GM21786 (cell line): Measurements from ENCODE around the gene ZNF638.
"Not testable (repeated sequence)": the region's sequence is repeated elsewhere in the genome, so short reads cannot be mapped to it uniquely, and the experiment has no call there.

Source experiments
- ATAC-seq: cut with Tn5 transposase; IDR thresholded peaks from one replicate; pipeline ENCODE4 v1.9.1; 2021; ENCODE audit not compliant: unreplicated experiment

The ZNF638 gene

DNA sequence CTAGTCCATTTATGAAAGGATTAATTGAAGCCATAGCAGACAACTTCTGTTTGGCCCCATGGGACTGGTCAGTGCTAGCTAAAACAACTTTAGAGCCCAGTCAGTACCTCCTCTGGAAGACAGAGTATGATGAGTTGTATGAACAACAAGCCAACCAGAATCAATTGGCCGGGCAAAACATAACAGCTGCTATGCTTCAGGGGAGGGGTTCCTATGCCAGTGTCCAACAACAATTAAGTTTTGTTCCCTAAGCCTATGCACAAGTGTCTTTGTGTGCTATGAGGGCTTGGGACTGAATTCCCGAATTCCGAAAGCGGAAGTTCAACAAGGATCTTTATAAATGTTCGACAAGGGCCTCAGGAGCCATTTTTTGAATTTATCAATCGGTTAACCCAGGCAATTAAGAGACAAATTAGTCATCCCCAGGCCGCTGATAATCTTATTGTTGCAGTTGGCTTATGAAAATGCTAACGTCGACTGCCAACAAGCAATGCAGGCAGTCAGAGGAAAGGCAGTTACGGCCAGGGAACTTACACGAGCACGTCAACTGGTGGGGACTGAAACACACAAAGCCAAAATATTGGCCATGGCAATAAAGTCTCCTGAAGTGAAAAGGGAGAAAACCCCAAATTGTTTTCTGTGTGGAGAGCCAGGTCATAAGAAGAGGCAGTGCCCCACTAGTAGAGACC lies 57.9 kb downstream of the ZNF638 start:
- no peak for ATAC-seq

DNA sequence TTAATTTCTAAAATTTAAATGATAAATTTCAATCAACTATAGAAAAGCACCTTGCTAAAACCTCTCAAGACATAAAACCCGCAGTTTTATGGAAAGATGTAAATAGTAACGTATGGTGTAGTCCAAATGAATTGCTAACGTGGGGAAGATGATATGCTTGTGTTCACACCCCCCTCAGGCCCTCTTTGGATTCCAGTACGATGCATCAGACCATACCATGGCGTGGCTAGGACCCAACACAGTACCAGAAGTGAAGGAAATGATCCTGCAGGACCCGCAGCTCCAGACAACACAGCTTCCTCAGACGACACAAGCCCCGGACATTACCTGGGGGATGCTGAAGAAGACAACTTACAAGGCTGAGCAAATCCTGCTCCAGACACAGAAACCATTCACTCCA lies 61.6 kb downstream of the ZNF638 start:
- ATAC-seq, result no peak

DNA sequence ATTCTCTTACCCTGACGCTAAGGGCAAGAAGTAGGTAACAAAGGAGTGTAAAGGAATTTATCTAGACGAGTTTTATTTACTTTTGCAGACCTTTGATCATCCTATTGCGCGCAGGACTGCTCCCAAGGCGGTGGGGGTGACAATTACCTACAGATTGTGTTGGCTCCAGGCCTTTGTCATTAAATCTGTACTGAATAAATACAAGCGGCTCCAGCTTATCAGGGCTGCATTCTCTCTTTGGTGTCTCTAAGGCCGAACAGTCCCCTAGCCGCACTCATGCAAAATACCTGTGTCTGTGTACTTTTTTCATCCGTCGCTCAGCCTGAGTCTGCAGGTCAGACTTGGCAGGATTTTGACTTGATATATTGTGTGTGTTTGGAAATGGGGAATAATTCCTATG lies 63.9 kb downstream of the ZNF638 start:
- ATAC-seq, result no peak

DNA sequence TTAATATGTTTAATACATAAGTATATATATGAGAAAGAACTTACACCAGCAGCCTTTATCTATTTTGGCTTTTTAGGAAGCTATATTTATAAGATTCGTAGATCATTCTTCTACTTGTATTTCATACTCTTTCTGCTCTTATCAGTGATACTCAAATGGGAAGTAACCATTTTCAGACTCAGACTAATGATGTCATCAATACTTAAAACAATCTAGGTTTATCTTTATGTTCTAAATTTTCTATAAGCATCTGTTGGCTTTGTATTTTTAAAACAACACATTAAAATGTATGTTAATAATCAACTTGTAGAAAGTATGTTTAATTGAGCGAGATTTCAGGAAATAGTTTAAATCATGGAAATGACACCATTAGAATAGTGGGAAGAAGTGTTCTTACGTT lies 70.8 kb downstream of the ZNF638 start:
- no peak for ATAC-seq

DNA sequence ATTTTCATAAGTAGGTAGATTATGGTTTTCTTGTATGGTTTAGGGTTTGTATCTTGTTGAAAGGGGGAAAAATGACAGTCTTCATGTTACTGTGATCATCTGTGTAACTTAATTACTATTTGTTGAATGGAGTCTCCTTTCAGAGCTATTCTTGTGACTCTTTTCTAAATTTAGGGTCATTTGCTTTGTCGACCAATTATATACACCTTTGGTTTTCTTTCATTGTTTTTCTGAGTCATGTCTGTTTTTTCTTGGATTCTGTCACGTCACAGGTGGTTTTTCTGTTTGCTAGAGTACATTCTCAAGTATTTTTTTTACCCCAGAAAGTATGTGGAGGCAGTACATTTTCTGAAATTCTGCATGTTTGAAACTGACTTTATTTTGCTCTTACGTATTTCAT lies 78.0 kb downstream of the ZNF638 start:
- ATAC-seq, result no peak

DNA sequence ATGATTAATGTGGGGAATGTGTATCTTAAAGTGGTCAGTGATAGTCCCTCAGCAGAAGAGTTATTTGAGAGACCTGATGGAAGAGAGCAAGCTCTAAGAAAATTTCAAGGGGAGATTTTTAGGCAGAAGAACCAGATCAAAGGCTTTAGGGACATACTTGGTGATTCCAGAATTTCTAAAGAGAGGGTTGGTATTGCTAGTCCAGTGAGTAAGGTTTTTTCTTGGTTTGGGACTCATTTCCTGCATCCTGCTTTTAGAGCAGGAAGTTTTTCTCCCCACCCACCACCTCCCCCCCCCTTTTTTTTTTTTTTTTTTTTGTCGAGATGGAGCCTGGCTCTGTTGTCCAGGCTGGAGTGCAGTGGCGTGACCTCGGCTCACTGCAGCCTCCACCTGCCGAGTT lies 79.1 kb downstream of the ZNF638 start:
- ATAC-seq, result no peak

DNA sequence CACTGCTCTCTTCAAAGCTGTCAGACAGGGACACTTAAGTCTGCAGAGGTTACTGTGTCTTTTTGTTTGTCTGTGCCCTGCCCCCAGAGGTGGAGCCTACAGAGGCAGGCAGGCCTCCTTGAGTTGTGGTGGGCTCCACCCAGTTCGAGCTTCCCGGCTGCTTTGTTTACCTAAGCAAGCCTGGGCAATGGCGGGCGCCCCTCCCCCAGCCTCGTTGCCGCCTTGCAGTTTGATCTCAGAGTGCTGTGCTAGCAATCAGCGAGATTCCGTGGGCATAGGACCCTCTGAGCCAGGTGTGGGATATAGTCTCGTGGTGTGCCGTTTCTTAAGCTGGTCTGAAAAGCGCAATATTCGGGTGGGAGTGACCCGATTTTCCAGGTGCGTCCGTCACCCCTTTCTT lies 85.3 kb downstream of the ZNF638 start:
- not testable (repeated sequence) for ATAC-seq

DNA sequence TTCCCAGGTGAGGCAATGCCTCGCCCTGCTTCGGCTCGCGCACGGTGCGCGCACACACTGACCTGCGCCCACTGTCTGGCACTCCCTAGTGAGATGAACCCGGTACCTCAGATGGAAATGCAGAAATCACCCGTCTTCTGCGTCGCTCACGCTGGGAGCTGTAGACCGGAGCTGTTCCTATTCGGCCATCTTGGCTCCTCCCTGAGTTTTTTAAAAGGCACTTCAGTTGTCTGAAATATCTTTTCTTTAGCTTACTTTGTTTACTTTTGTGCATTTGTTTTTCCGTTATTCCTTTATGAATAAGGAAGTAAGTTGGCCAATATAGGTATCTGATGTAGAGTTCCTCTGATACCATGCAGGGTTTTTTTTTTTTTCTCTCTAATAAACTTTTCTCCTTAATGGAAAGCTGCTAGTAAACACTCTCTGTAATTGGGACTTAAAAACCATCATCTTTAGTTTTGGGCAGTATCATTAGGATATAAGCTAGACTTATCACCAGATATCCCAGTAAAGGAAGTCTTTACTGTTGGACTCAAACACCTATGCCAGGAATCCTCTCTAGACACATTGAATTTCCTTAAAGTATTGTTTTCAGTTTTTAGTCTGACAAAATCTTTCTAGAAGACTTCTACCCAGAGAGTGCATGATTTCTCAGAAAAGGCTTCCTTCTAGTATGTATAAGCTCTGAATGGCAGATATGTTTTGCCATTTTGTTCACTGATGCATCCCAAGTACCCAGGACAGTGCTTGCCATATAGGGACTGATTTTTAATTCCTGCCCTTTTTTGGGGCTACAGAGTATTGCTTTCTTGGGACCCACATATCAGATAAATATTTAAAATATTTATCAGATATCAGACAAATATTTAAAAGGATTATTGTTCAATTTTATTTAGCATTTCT lies 86.0 kb downstream of the ZNF638 start:
- no peak for ATAC-seq

DNA sequence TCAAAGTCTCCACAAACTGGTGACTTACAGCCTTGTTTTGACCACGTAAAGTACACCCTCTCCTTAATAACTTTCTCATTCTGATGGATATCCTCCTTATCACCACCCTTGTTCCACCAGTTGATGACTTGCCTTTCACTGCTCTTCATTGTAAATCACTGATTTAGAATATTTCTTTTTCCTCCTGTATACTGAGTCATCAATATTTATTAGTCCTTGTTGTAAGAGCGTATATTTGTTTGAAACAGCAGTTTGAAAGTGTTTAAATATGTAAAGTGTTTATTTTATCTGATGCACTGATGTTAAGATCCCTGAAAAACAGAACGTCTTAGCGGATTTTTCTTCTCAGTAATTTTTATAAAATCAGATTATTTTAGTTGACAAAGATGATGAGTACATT lies 87.6 kb downstream of the ZNF638 start:
- no peak for ATAC-seq

DNA sequence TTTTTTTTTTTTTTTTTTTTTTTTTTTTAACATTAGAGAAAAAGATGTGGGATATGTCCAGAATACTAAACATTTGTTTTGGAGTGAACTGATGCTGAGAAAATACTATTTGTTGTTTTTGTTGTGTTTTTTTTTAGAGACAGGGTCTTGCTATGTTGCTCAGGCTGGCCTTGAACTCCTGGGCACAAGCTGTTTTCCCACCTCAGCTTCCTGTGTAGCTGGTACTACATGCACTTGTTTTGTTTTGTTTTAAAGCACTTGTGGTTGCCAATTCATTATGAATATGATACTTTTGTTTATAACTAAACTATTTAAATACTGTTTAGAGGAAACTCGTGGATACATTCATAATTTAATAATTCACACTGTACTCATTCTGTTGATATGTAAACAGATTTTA lies 88.4 kb downstream of the ZNF638 start:
- no peak for ATAC-seq

DNA sequence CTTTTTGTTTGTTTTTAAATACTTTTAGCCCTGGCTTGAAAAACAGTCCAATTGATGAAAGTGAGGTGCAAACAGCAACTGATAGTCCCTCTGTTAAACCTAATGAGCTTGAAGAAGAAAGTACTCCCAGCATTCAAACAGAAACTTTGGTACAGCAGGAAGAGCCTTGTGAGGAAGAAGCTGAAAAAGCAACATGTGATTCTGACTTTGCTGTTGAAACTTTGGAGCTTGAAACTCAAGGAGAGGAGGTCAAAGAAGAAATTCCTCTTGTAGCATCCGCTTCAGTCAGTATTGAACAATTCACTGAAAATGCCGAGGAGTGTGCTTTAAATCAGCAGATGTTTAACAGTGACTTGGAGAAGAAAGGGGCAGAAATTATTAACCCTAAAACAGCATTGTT lies 91.2 kb downstream of the ZNF638 start:
- ATAC-seq, result no peak

DNA sequence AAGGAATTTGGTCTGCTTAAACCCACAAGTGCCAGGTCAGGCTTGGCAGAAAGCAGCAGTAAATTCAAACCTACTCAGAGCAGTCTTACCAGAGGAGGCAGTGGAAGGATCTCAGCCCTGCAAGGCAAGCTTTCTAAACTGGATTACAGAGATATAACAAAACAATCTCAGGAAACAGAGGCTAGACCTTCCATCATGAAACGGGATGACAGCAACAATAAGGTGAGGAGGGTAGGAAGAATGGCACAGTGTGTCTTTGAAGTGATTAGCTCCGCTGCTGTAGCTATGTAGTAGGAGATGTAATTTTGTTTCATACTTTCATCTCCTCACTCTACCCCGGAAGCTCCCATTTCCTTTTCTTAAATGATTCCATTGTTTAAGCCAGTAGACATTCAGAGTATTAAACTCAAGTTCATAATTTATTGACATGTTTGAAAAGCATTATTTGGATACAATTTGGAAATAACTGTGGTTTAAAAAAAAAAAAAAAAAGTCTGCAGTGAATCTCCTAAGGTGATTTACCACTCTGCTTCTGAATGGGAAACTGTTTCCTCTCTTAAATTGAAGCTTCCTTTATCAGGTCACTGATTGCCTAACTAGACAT lies 92.3 kb downstream of the ZNF638 start:
- no peak for ATAC-seq

DNA sequence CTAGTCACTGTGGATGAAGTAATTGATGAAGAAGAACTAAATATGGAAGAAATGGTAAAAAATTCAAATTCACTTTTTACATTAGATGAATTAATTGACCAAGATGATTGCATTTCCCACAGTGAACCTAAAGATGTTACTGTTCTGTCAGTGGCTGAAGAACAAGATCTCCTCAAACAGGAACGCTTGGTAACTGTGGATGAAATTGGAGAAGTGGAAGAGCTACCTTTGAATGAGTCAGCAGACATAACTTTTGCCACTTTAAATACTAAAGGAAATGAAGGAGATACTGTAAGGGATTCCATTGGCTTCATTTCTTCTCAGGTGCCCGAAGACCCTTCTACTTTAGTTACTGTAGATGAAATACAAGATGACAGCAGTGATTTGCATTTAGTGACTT lies 95.1 kb downstream of the ZNF638 start:
- no peak for ATAC-seq

DNA sequence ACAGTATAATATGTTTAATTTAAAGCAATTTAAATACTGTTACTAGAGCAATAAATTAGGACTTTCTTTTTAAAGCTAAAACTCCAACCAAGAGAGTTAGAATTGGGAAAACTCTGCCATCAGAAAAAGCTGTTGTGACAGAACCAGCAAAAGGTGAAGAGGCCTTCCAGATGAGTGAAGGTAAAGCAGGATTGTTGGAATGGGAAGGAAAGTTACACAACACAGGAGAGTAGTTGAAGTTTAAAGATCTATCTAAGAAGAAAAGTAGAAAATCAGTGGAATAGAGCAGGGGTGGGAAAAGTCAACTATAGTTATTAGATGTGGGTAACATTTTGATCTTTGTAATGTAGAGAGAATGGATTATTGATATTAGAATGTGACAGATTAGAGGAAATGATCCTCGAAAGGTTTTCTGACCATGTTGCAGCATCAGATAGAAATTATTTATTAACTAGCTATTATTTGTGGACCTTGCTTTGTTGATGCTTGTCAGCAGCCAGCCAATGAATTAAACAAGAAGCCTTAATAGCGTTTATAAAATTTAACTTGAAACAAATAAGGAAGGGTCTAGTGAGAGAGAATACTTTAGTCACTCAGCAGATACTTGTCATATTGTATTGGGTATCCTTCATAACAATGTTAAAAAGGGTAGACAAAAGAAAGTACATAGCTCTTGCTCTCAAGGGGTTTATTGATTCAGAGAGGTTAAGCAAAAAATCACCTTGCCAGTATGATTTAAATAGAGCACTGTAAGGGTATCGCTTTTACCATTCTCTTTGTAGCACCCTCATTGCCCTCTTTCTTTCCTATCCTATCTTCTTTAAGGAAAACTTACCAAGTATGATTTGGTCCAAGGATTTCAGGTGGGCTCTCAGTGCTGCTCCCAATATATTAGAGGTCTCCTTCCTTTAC lies 97.1 kb downstream of the ZNF638 start:
- ATAC-seq, result no peak

DNA sequence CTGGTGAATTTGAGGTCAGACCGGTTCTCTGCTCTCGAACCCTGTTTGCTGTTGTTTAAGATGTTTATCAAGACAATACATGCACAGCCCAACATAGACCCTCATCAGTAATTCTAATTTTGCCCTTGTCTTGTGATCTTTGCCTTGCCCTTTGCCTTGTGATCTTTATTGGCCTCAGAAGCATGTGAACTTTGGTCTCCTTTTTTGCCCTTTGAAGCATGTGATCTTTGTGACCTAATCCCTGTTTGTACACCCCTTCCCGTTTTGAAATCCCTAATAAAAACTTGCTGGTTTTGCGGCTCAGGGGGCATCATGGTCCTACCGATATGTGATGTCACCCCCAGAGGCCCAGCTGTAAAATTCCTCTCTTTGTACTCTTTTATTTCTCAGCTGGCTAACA lies 113.6 kb downstream of the ZNF638 start:
- ATAC-seq, result not testable (repeated sequence)

DNA sequence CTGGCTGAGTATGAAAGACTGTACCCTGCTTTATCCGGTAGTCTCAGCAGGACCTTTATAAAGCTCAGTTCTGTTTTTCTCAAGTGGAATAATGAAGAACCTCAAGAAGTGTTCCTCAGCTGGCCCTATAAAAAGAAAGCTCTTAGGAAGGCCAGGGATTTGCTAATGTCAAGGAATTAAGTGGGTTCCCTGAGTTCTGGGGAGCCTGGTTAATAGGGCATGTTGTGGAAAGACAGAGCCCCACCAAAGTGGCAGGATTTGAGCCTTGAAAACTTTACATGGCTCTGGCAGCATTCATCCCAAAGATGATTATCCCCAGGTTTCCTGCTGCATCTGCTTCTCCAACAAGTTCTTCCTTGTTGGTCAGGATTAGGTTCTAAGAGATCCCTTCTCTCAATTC lies 114.9 kb downstream of the ZNF638 start:
- no peak for ATAC-seq

DNA sequence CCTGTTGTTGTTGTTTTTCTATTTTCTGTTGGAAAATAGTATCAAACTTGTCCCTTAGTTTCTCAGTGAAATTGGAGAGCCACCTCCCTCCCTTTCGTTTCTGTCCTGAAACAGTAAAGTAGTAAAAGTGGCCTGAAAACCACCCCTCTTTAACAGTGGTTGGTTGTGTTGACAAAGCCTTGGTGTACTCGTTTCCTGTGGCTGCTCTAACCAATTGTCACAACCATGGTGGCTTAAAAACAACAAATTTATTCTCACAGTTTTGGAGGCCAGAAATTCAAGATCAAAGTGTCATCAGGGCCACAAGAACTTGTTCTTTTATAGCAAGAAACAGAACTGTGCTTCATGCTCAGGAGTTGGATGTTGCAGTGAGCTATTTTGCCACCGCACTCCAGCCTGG lies 117.8 kb downstream of the ZNF638 start:
- ATAC-seq, result no peak

DNA sequence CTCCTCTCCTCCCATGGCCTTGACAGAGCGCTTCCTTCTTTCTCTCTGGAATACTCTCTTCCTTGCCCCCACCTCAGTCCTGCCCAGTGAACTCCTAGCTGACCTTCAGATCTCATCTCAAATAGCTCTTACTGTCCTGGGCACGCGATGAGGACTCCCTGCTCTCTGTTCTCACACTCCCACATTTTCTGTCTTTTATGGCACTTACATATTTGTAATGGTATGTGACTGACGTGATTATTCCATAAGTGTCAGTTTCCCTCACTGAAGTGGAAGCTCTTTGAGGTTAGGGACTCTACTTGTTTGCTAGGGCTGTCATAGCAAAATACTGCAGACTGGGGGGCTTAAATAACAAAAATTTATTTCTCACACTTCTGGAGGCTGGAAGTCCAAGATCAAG lies 120.1 kb downstream of the ZNF638 start:
- ATAC-seq, result no peak

DNA sequence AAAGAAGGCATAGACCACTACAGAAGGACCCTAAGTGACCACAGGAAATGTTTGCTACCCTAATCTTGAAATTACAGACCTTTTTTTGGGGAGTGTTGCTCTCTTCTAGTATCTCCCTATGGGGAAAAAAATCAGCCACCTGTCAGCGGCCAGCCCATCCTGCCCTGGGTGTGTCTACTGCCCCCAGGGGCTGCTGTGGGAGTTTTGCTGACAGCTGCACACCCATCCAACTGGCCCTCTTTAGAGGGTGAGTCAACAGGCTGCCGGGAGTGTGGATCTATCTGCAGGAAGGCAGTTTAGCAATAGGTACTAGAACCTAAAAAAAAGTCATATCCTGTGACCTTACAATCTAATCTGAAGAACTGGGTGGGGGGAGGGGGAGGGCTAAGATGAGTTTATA lies 121.0 kb downstream of the ZNF638 start:
- ATAC-seq, result no peak

DNA sequence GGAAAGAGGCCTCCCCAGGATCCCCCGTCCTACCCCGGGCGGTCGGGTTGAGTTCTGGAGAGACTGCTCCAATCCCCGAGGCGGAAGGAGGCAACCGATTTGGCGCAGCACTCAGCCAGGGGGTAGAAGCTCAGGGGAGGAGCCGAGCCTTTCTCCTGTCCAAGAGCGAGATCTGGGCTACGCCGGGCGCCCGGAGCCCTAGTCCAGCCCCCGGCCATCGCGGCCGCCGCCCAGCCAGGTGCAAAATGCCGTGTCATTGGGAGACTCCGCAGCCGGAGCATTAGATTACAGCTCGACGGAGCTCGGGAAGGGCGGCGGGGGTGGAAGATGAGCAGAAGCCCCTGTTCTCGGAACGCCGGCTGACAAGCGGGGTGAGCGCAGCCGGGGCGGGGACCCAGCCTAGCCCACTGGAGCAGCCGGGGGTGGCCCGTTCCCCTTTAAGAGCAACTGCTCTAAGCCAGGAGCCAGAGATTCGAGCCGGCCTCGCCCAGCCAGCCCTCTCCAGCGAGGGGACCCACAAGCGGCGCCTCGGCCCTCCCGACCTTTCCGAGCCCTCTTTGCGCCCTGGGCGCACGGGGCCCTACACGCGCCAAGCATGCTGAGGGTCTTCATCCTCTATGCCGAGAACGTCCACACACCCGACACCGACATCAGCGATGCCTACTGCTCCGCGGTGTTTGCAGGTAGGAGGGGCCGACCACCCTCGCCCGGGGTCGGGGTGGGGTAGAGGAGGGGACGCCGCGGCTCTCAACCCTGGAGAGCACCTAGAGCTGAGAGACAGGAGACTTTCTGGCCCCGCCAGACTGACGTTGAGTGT lies 122.0 kb downstream of the ZNF638 start, which contains the start of gene DYSF:
Gene DYSF, plus strand, starts transcription at position 158 of the 817 bp plus-strand sequence.
- no peak for ATAC-seq
